Mesothelial cell of epicardium (in vitro differentiated cells): ENCODE measurements around the gene CDC34. TPM values are rescaled to one million over a fixed set of nuclear protein-coding genes. Genes with fewer than 3 reads are reported as not detected.

Experiments
- DNase-seq, 2 experiments: peaks; one replicate each; pipeline ENCODE4 v3.0.0; 2021; ENCODE audit warnings: low spot score in 2 of 2; ENCODE audit not compliant: unreplicated experiment in 2 of 2
- H3K27ac Mint-ChIP-seq: 2 replicates; pipeline ENCODE4 v1.8.0; 2021; ENCODE audit warnings: mixed read lengths
- H3K27me3 Mint-ChIP-seq: 2 replicates; pipeline ENCODE4 v1.8.0; 2021; ENCODE audit warnings: low read depth, mixed read lengths
- H3K36me3 Mint-ChIP-seq: 2 replicates; pipeline ENCODE4 v1.8.0; 2021; ENCODE audit warnings: mixed read lengths
- H3K4me1 Mint-ChIP-seq: 2 replicates; pipeline ENCODE4 v1.8.0; 2021; ENCODE audit warnings: mixed read lengths
- H3K4me3 Mint-ChIP-seq: 2 replicates; pipeline ENCODE4 v1.8.0; 2021; ENCODE audit warnings: mild to moderate bottlenecking, moderate library complexity, mixed read lengths
- H3K9me3 Mint-ChIP-seq: 2 replicates; pipeline ENCODE4 v1.8.0; 2021; ENCODE audit warnings: mixed read lengths
- total RNA-seq: library from RNA; stranded (reverse); gene quantifications from 3 replicates; pipeline ENCODE4 v1.2.1, GENCODE V29; 2021
- TF ChIP-seq, protein P1 (sequence below): fragments of 200-600 bp; sonication (generic); IDR thresholded peaks from one replicate; pipeline ENCODE4 v1.5.0; 2021; ENCODE audit warnings: antibody characterized with exemption; ENCODE audit not compliant: unreplicated experiment

Gene CDC34
- total RNA-seq, 1 donor from 2014 or later: 106 TPM

DNA sequence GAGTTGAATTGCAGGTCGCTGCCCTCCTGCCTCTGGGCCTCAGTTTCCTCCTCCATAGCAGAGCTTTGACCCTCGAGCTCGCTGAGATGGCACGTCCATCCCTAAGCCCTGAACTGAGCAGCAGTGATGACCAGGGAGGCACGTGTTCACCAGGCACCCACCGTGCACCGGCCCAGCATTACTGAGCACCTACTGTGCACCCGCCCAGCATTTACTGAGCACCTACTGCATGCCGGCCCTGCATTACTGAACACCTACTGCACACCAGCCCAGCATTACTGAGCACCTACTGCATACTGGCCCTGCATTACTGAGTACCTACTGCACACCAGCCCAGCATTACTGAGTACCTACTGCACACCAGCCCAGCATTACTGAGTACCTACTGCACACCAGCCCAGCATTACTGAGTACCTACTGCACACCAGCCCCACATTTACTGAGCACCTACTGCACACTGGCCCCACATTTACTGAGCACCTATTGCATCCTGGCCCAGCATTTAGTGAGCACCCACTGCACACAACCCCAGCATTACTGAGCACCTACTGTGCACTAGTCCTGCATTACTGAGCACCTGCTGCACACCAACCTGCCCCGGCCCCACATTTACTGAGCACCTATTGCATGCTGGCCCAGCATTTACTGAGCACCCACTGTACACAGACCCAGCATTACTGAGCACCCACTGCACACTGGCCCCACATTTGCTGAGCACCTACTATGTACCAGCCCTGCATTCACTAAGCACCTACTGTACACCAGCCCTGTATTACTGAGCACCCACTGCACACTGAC is 18.0 kb upstream of the CDC34 start:
- Mint-ChIP-seq H3K36me3 (peaks cover 10% of the 10 kb centered on the region), H3K27me3 (no peaks in the 10 kb centered on the region), H3K9me3 (no peaks in the 10 kb centered on the region), H3K4me3 (no peak overlapping the region), H3K27ac (no peak overlapping the region), H3K4me1 (peaks cover 30% of the 10 kb centered on the region)
- TF ChIP-seq, protein P1, sequence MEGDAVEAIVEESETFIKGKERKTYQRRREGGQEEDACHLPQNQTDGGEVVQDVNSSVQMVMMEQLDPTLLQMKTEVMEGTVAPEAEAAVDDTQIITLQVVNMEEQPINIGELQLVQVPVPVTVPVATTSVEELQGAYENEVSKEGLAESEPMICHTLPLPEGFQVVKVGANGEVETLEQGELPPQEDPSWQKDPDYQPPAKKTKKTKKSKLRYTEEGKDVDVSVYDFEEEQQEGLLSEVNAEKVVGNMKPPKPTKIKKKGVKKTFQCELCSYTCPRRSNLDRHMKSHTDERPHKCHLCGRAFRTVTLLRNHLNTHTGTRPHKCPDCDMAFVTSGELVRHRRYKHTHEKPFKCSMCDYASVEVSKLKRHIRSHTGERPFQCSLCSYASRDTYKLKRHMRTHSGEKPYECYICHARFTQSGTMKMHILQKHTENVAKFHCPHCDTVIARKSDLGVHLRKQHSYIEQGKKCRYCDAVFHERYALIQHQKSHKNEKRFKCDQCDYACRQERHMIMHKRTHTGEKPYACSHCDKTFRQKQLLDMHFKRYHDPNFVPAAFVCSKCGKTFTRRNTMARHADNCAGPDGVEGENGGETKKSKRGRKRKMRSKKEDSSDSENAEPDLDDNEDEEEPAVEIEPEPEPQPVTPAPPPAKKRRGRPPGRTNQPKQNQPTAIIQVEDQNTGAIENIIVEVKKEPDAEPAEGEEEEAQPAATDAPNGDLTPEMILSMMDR: no peak
- DNase-seq: no peak

DNA sequence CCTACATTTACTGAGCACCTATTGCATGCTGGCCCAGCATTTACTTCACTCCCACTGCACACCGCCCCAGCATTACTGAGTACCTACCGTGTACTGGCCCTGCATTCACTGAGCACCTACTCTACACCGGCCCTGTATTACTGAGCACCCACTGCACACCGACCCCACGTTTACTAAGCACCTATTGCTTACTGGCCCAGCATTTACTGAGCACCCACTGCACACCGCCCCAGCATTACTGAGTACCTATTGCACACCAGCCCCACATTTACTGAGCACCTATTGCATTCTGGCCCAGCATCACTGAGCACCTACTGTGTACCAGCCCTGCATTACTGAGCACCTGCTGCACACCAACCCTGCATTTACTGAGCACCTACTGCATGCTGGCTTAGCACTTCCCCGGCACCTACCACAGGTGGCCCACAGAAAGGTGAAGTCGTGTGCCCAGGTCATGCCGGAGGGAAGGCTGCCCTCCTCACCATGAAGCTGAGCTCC is 17.3 kb upstream of the CDC34 start:
- no peaks in the 10 kb centered on the region for H3K27me3 Mint-ChIP-seq
- no peaks in the 10 kb centered on the region for H3K9me3 Mint-ChIP-seq
- H3K4me3 Mint-ChIP-seq: no peak overlapping the region
- peaks cover 25% of the 10 kb centered on the region for H3K4me1 Mint-ChIP-seq
- H3K36me3 Mint-ChIP-seq: peaks cover 10% of the 10 kb centered on the region
- TF ChIP-seq, protein P1: no peak
- no peak for DNase-seq
- H3K27ac Mint-ChIP-seq: no peak overlapping the region

DNA sequence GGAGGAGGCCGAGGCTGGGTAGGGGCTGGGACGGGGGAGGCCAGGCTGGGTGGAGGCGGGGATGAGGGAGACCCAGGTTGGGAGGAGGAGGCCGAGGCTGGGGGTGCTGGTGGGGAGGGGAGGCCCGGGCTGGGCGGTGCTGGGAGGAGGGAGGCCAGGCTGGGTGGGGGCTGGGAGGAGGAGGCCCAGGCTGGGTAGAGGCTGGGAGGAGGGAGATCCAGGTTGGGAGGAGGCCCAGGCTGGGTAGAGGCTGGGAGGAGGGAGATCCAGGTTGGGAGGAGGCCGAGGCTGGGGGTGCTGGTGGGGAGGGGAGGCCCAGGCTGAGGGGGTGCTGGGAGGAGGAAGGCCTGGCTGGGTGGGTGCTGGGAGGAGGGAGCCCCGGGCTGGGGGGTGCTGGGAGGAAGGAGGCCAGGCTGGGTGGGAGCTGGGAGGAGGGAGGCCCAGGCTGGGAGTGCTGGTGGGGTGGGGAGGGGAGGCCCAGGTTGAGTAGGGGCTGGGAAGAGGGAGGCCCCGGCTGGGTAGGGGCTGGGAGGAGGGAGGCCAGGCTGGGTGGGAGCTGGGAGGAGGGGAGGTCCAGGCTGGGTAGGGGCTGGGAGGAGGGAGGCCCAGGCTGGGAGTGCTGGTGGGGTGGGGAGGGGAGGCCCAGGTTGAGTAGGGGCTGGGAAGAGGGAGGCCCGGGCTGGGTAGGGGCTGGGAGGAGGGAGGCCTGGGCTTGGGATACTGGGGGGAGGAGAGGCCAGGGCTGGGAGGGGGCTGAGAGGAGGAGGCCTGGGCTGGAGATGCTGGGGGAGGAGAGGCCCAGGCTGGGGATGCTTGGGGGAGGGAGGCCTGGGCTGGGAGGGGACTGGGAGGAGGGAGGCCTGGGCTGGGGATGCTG is 13.6 kb upstream of the CDC34 start:
- no peaks in the 10 kb centered on the region for H3K27me3 Mint-ChIP-seq
- peak; percentile 75 to 79 for DNase-seq
- TF ChIP-seq, protein P1: no peak
- no peaks in the 10 kb centered on the region for H3K9me3 Mint-ChIP-seq
- peaks cover 16% of the 10 kb centered on the region for H3K36me3 Mint-ChIP-seq
- H3K4me3 Mint-ChIP-seq: no peak overlapping the region
- H3K4me1 Mint-ChIP-seq: peaks cover 11% of the 10 kb centered on the region
- H3K27ac Mint-ChIP-seq: no peak overlapping the region

DNA sequence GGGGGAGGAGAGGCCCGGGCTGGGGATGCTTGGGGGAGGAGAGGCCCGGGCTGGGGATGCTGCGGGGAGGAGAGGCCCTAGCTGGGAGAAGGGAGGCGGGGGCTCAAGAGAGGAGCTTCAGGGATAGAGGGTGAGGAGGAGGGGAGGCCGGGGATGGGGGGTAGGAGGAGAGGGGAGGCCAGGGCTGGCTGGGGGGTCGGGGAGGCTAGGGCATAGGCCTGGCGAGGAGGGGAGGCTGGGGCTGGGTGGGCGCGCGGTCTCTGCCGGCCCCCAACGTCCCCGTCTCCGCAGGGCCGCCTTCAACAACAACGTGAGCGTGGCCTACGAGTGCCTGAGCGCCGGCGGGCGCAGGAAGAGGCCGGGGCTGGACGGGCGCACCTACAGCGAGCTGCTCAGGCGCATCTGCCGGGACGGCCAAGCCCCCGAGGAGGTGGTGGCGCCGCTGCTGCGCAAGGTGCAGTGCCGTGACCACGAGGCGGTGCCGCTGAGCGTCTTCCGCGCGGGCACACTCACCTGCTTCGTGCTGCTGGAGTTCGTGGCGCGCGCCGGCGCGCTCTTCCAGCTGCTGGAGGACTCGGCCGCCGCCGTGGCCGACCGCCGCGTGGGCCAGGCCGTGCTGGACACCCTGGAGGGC is 12.8 kb upstream of the CDC34 start:
- Mint-ChIP-seq H3K4me1 (peaks cover 11% of the 10 kb centered on the region), H3K4me3 (no peak overlapping the region), H3K27me3 (no peaks in the 10 kb centered on the region), H3K9me3 (no peaks in the 10 kb centered on the region), H3K27ac (no peak overlapping the region), H3K36me3 (peaks cover 15% of the 10 kb centered on the region)
- TF ChIP-seq, protein P1: no peak
- DNase-seq: peak; percentile 70 to 81

DNA sequence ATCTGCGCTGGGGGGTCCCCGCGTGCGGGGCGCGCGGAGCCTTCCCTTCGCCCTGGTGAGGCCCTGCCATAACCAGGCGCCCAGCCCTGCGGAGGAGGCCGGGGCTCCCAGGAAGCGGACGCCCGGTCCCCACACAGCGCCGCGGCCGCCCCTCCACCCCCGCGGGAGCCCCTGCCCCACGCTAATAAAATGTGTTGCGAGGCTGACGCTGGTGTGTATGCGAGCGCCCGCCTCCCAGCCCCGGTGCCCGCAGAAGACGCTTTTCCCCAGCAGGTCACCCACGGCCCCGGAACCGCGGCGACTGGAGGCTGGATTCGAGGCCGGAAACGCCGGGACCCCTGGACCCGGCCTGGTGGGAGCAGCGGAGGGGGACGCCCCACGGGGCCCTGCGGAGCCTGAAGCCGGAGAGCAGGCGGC is 12.1 kb upstream of the CDC34 start:
- no peaks in the 10 kb centered on the region for H3K27me3 Mint-ChIP-seq
- TF ChIP-seq, protein P1: no peak
- no peak overlapping the region for H3K27ac Mint-ChIP-seq
- DNase-seq: no peak
- H3K9me3 Mint-ChIP-seq: no peaks in the 10 kb centered on the region
- peaks cover 8% of the 10 kb centered on the region for H3K36me3 Mint-ChIP-seq
- no peak overlapping the region for H3K4me3 Mint-ChIP-seq
- peaks cover 11% of the 10 kb centered on the region for H3K4me1 Mint-ChIP-seq
